B cell (primary cell): ENCODE data around the gene RBM19.

Experiments
- EZH2 ChIP-seq: IDR thresholded peaks from 2 replicates; pipeline ENCODE4 v1.6.1; 2012; ENCODE audit warnings: borderline replicate concordance, low read depth, mild to moderate bottlenecking, moderate library complexity, low read length; ENCODE audit not compliant: insufficient read depth, poor library complexity, severe bottlenecking
- TF ChIP-seq, protein P1 (sequence below): fragments of 200-600 bp; IDR thresholded peaks from one replicate; pipeline ENCODE4 v1.8.0; 2022; ENCODE audit warnings: antibody characterized with exemption, mild to moderate bottlenecking

DNA sequence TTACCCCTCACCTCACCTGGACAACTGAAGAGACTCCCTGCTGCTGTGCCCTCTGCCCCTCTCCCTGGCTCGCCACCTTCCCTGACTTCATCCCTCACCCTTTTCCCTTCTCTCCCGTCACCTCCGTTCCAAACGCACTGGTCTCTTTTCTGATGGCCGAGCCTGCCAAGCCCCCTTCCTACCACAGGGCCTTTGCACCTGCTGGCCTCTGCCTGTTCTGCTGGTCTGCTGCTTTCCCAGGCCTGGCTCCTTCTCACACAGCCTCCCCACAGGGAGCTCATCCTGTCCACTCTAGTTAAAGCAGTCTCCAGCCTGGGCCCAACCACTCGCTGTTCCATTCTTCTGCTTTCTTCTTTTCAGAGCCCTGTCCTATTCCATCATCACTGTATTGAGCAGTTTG is 34.6 kb downstream of the RBM19 start:
- TF ChIP-seq, protein P1, sequence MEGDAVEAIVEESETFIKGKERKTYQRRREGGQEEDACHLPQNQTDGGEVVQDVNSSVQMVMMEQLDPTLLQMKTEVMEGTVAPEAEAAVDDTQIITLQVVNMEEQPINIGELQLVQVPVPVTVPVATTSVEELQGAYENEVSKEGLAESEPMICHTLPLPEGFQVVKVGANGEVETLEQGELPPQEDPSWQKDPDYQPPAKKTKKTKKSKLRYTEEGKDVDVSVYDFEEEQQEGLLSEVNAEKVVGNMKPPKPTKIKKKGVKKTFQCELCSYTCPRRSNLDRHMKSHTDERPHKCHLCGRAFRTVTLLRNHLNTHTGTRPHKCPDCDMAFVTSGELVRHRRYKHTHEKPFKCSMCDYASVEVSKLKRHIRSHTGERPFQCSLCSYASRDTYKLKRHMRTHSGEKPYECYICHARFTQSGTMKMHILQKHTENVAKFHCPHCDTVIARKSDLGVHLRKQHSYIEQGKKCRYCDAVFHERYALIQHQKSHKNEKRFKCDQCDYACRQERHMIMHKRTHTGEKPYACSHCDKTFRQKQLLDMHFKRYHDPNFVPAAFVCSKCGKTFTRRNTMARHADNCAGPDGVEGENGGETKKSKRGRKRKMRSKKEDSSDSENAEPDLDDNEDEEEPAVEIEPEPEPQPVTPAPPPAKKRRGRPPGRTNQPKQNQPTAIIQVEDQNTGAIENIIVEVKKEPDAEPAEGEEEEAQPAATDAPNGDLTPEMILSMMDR, result no peak
- TF ChIP-seq EZH2, result no peak
